IMR-90 (cell line): Measurements from ENCODE around the gene C18orf32. TPM values are rescaled to one million over a fixed set of nuclear protein-coding genes. Genes with fewer than 3 reads are reported as not detected.

Experiments
- ATAC-seq: fragments of 200-7000 bp; cut with Tn5 transposase; 2 replicates; pipeline ENCODE4 v1.9.1; 2020; ENCODE audit warnings: low read depth, mild to moderate bottlenecking, moderate library complexity
- BruUV-seq: library from RNA; stranded (reverse); fragments of 400-500 nt; replicated peaks from 2 replicates; lab custom pipeline; 2021; lab: Mats Ljungman, UMichigan
- CTCF ChIA-PET: fragments of 300-600 bp; formaldehyde crosslinking; extraction: SDS; loops from one replicate; lab custom pipeline; 2021; ENCODE audit warnings: antibody characterized with exemption; lab: Yijun Ruan, JAX
- POLR2A ChIA-PET: fragments of 300-600 bp; sonication (Branson Sonifier 250); formaldehyde crosslinking; loops from one replicate; lab custom pipeline; 2022; ENCODE audit warnings: antibody characterized with exemption; ENCODE audit not compliant: unreplicated experiment; lab: Charles Lee
- DNase-seq: peaks from one replicate; pipeline ENCODE4 v3.0.0; 2013
- H2AFZ ChIP-seq: replicated peaks from 2 replicates; pipeline ENCODE3; 2013; ENCODE audit warnings: low read length, mild to moderate bottlenecking; ENCODE audit not compliant: poor library complexity
- H2AK5ac ChIP-seq: 2 replicates; pipeline ENCODE4 v1.6.1; 2013; ENCODE audit warnings: low read depth, low read length, inconsistent platforms
- H2AK9ac ChIP-seq: replicated peaks from 2 replicates; pipeline ENCODE3; 2013; ENCODE audit warnings: mild to moderate bottlenecking, low read depth, low read length, moderate library complexity; ENCODE audit not compliant: poor library complexity
- H2BK120ac ChIP-seq: 2 replicates; pipeline ENCODE4 v1.6.1; 2013; ENCODE audit warnings: low read depth, low read length, inconsistent platforms
- H2BK15ac ChIP-seq: 3 replicates; pipeline ENCODE4 v1.6.1; 2013; ENCODE audit warnings: low read depth, low read length, inconsistent platforms
- H2BK20ac ChIP-seq: 2 replicates; pipeline ENCODE4 v1.6.1; 2013; ENCODE audit warnings: low read depth, mild to moderate bottlenecking, inconsistent platforms, low read length, moderate library complexity
- H2BK5ac ChIP-seq: 2 replicates; pipeline ENCODE4 v1.6.1; 2013; ENCODE audit warnings: mild to moderate bottlenecking, low read depth, low read length, inconsistent platforms; ENCODE audit not compliant: poor library complexity, severe bottlenecking
- H3K14ac ChIP-seq: replicated peaks from 2 replicates; pipeline ENCODE4 v1.6.1; 2013; ENCODE audit warnings: low read depth, low read length, inconsistent platforms
- H3K18ac ChIP-seq: 2 replicates; pipeline ENCODE4 v1.6.1; 2013; ENCODE audit warnings: low read depth, low read length, control low read depth
- H3K23ac ChIP-seq: 2 replicates; pipeline ENCODE4 v1.6.1; 2013; ENCODE audit warnings: low read depth, low read length, inconsistent platforms
- H3K27ac ChIP-seq: 2 replicates; pipeline ENCODE4 v1.5.1; 2013; ENCODE audit warnings: mild to moderate bottlenecking, control low read depth, low read length; ENCODE audit not compliant: insufficient read depth
- H3K27me3 ChIP-seq: 2 replicates; pipeline ENCODE4 v1.6.1; 2013; ENCODE audit warnings: low read length; ENCODE audit not compliant: control insufficient read depth, insufficient read depth
- H3K36me3 ChIP-seq: 2 replicates; pipeline ENCODE4 v1.6.1; 2013; ENCODE audit warnings: low read length, mixed read lengths; ENCODE audit not compliant: control insufficient read depth, insufficient read depth
- H3K4ac ChIP-seq: 2 replicates; pipeline ENCODE4 v1.6.1; 2013; ENCODE audit warnings: low read depth, low read length, inconsistent platforms
- H3K4me1 ChIP-seq: 2 replicates; pipeline ENCODE4 v1.6.1; 2013; ENCODE audit warnings: low read length, mixed read lengths; ENCODE audit not compliant: control insufficient read depth, insufficient read depth
- H3K4me2 ChIP-seq: 2 replicates; pipeline ENCODE4 v1.6.1; 2013; ENCODE audit warnings: low read depth, mild to moderate bottlenecking, control low read depth, low read length, moderate library complexity
- H3K4me3 ChIP-seq: 2 replicates; pipeline ENCODE4 v1.5.1; 2013; ENCODE audit warnings: low read depth, mild to moderate bottlenecking, control low read depth, low read length, moderate library complexity; ENCODE audit not compliant: insufficient read depth
- H3K56ac ChIP-seq: 2 replicates; pipeline ENCODE4 v1.6.1; 2013; ENCODE audit warnings: low read length, inconsistent platforms; ENCODE audit not compliant: insufficient read depth; ENCODE audit errors: extremely low read depth
- H3K79me1 ChIP-seq, 2 experiments: 2 replicates each; pipeline ENCODE4 v1.6.1; 2013; ENCODE audit warnings: low read length in 2 of 2, inconsistent platforms in 1 of 2, low read depth in 1 of 2
- H3K9ac ChIP-seq: 2 replicates; pipeline ENCODE4 v1.6.1; 2013; ENCODE audit warnings: low read depth, low read length, control low read depth
- H3K9me1 ChIP-seq: 2 replicates; pipeline ENCODE4 v1.6.1; 2013; ENCODE audit warnings: low read length, inconsistent platforms; ENCODE audit not compliant: insufficient read depth
- H3K9me3 ChIP-seq: 2 replicates; pipeline ENCODE4 v1.6.1; 2013; ENCODE audit warnings: low read length; ENCODE audit not compliant: control insufficient read depth, insufficient read depth
- H4K20me1 ChIP-seq: 2 replicates; pipeline ENCODE4 v1.6.1; 2013; ENCODE audit warnings: low read length, inconsistent platforms; ENCODE audit not compliant: insufficient read depth
- H4K5ac ChIP-seq: 2 replicates; pipeline ENCODE4 v1.6.1; 2013; ENCODE audit warnings: mild to moderate bottlenecking, low read depth, low read length, control low read depth
- H4K8ac ChIP-seq, 2 experiments: 2 replicates each; pipeline ENCODE4 v1.6.1; 2013; ENCODE audit warnings: low read depth in 2 of 2, low read length in 2 of 2, control low read depth in 1 of 2, inconsistent platforms in 1 of 2
- H4K91ac ChIP-seq: 2 replicates; pipeline ENCODE4 v1.6.1; 2013; ENCODE audit warnings: low read depth, low read length, inconsistent platforms; ENCODE audit not compliant: insufficient read depth
- BHLHE40 ChIP-seq: fragments of 150-350 bp; IDR thresholded peaks from 2 replicates; pipeline ENCODE4 v1.6.1; 2016; ENCODE audit warnings: mild to moderate bottlenecking, low read depth, low read length
- CEBPB ChIP-seq: IDR thresholded peaks from 2 replicates; pipeline ENCODE4 v1.6.1; 2012; ENCODE audit warnings: low read depth, low read length, improper control_type of control experiment
- POLR2A ChIP-seq: IDR thresholded peaks from 2 replicates; pipeline ENCODE4 v1.6.1; 2012; ENCODE audit warnings: mild to moderate bottlenecking, low read depth, low read length
- RCOR1 ChIP-seq: IDR thresholded peaks from 2 replicates; pipeline ENCODE4 v1.6.1; 2012; ENCODE audit warnings: mild to moderate bottlenecking, low read length, improper control_type of control experiment; ENCODE audit not compliant: insufficient replicate concordance
- WGBS, 2 experiments: methylation state at CpG; one replicate each; pipeline versions ENCODE4 v1.1.5 to v1.1.7; 2013; ENCODE audit warnings: missing lambda C conversion rate in 2 of 2; ENCODE audit not compliant: insufficient read length in 1 of 2; ENCODE audit errors: extremely low coverage in 2 of 2; 5-methylcytosine and 5-hydroxymethylcytosine counted together
- dilution Hi-C: fragments of 300-500 bp; cut with HindIII; formaldehyde crosslinking; loops from one replicate; pipeline ENCODE4 v1.14.3; 2018; ENCODE audit warnings: low sequenced_read_pairs; ENCODE audit not compliant: unreplicated experiment
- in situ Hi-C: fragments of 300-500 bp; cut with MboI; formaldehyde crosslinking; loops from 3 replicates; pipeline ENCODE4 v1.14.3; 2019; ENCODE audit warnings: low sequenced_read_pairs, inconsistent platforms, mixed read lengths
- intact Hi-C: fragments of 100-400 bp; cut with micrococcal nuclease; formaldehyde crosslinking; loops from 2 replicates; pipeline ENCODE4 v1.10.0; 2022
- polyA plus RNA-seq, 3 experiments: library from polyadenylated mRNA; depleted of rRNA; stranded (reverse); fragments of >200 nt; gene quantifications; 2 replicates each; pipeline ENCODE4 v1.2.3, GENCODE V29; 2012; ENCODE audit warnings: low replicate concordance in 1 of 3
- total RNA-seq: library from RNA; depleted of rRNA; stranded (reverse); fragments of >200 nt; gene quantifications from 2 replicates; pipeline ENCODE4 v1.2.3, GENCODE V29; 2012

Gene C18orf32
- total and polyA plus RNA-seq, 2 of the 4 experiments (the other 2 are of a cell fraction) = 3.6 to 21.4 TPM

DNA sequence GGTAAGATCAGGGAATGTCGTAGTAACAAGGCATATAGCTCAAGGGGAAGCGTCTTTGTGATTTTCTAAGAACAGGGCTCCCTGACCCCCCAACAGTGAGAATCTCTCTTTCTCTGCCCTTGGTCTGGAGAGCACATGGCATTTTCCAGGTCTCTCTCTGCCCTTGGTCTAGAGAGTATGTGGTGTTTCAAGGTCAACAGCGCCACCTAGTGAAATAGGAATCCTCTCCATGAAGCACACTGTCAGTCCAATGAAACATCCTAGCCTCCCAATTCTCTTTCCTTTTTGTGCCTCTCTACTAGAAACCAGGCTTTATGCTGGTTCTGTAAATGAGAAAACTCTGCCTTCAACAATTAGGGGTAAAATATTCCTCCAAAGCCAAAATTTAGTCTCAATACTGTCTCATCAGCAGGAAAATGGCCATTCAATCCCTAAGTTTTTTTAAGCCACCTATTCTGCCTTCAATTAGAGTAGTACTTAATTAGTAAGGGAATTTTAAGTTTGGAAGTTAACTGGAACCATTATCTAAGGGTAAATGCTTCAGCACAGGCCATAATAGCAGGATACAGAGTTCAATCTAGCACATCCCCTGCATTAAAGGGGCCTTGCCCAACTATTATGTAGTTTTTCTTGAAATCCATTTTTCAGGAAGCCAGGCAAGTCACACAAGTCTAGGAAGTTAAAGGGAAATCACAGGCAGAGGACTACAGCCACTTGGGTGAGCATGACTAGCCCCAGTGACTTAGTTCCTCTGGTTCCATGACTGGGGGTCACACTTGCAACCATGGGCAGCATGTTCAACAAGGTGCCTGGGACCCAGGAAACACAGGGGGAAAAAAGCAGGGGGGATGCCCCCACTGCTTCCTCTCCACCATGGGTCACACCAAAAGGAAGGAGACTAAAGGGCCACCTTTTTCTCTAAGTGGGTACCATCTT, 39.0 kb downstream of the C18orf32 start (continued):
- TF ChIP-seq BHLHE40 = no peak
- TF ChIP-seq RCOR1 = no peak

DNA sequence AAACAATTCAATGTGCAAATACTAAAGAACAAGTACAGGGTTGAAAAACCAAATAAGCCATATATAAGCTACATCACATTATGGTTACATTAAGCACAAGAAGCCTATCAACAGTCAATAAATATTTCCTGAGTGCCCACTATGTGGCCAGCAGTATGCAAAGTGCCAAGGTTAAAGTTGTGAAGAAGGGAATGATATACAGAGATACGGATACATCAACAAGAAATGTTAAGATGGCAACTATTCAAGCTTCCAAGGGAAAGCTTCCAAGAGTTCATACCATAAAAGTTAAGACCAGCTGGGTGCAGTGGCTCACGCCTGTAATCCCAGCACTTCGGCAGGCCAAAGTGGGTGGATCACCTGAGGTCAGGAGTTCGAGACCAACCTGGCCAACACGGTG, 40.6 kb downstream of the C18orf32 start:
- H3K18ac ChIP-seq = no peak overlapping the region
- H3K9ac ChIP-seq = no peak overlapping the region
- H2BK15ac ChIP-seq = no peak overlapping the region
- H4K8ac ChIP-seq = no peak overlapping the region
- H2BK120ac ChIP-seq = no peak overlapping the region
- ChIA-PET CTCF (interaction anchor here (1.1 to 2.0 kb wide), 2 partner anchors 11 to 49 kb away, joined by 3 to 4 read pairs; no protein-coding TSS in a partner anchor), POLR2A (no interaction called here)
- ATAC-seq (peak; percentile 68), DNase-seq (peak; percentile 18)
- no peak overlapping the region for H2AK9ac ChIP-seq
- peaks cover 14% of the 10 kb centered on the region for H3K9me3 ChIP-seq
- H3K4me2 ChIP-seq = no peak overlapping the region
- H4K91ac ChIP-seq = no peak overlapping the region
- no peaks in the 10 kb centered on the region for H3K36me3 ChIP-seq
- no peaks in the 10 kb centered on the region for H3K27me3 ChIP-seq
- H2AK5ac ChIP-seq = no peak overlapping the region
- H3K4ac ChIP-seq = no peak overlapping the region
- intact Hi-C loops (loop anchor here (10.0 kb wide), 1 partner anchor 52 kb away; no protein-coding TSS in a partner anchor), in situ Hi-C loops (no loop called here), dilution Hi-C loops (no loop called here)
- no peak overlapping the region for H3K14ac ChIP-seq
- no peak overlapping the region for H3K23ac ChIP-seq
- no TSS peak for BruUV-seq
- no peak overlapping the region for H2BK5ac ChIP-seq
- H3K4me1 ChIP-seq = no peaks in the 10 kb centered on the region
- peaks cover 21 to 40% of the 10 kb centered on the region in 2 experiments for H3K79me1 ChIP-seq
- H4K5ac ChIP-seq = no peak overlapping the region
- no peak overlapping the region for H2AFZ ChIP-seq
- H3K9me1 ChIP-seq = no peaks in the 10 kb centered on the region
- H3K4me3 ChIP-seq = no peak overlapping the region
- TF ChIP-seq POLR2A (no peak), BHLHE40 (no peak), CEBPB (0 out of 2 replicates have a peak, but pooled peaks have one; percentile 9)
- WGBS, 2 experiments = 73% methylated on average over 2 of the region's 5 CpGs; no CpG with 5 or more reads in 1 of the 2 experiments
- peaks cover 11% of the 10 kb centered on the region; the same call in 1 of the 2 replicates for H4K20me1 ChIP-seq
- H3K56ac ChIP-seq = no peak overlapping the region
- H3K27ac ChIP-seq = no peak overlapping the region
- no peak overlapping the region for H2BK20ac ChIP-seq
